B cell (primary cell): Measurements from ENCODE around the gene ARHGAP26. TPM values are rescaled to one million over a fixed set of nuclear protein-coding genes. Genes with fewer than 3 reads are reported as not detected.

ENCODE experiments used
- ATAC-seq: fragments of 200-7000 bp; cut with Tn5 transposase; one replicate; pipeline ENCODE4 v1.10.0; 2021; ENCODE audit warnings: low read depth, mild to moderate bottlenecking, moderate number of reproducible peaks, moderate library complexity
- CTCF ChIA-PET: fragments of 350-600 bp; sonication (Branson Sonifier 250); formaldehyde crosslinking; loops from one replicate; lab custom pipeline; 2021; ENCODE audit warnings: antibody characterized with exemption, inconsistent platforms; lab: Charles Lee
- POLR2A ChIA-PET: fragments of 350-600 bp; sonication (Branson Sonifier 250); formaldehyde crosslinking; loops from one replicate; lab custom pipeline; 2021; ENCODE audit warnings: antibody characterized with exemption; lab: Charles Lee
- DNase-seq: peaks from one replicate; pipeline ENCODE4 v3.0.0; 2013
- H2AFZ ChIP-seq: 2 replicates; pipeline ENCODE4 v1.6.1; 2012; ENCODE audit warnings: mild to moderate bottlenecking, low read depth, low read length; ENCODE audit not compliant: insufficient read depth, poor library complexity, severe bottlenecking
- H3K27ac ChIP-seq, 2 donors: 1 replicate in 1 of 2; 2 replicates in 1 of 2; pipeline ENCODE4 v1.5.1; 2012 to 2013; ENCODE audit warnings: low read length in 2 of 2, mild to moderate bottlenecking in 2 of 2, moderate library complexity in 1 of 2
- H3K27me3 ChIP-seq, 4 experiments: fragments of 200-600 bp in 1 of 4; sonication (generic) in 1 of 4; replicated peaks in 1 of 4; 1 replicate in 2 of 4; 2 replicates in 2 of 4; pipeline versions ENCODE4 v1.6.1 to v1.7.0; 2013 to 2016; ENCODE audit warnings: low read length in 3 of 4, mild to moderate bottlenecking in 2 of 4, mixed read lengths in 1 of 4, moderate library complexity in 1 of 4; ENCODE audit not compliant: insufficient read depth in 4 of 4, control insufficient read depth in 3 of 4; ENCODE audit errors: control extremely low read depth in 1 of 4
- H3K36me3 ChIP-seq, 2 experiments: replicated peaks in 1 of 2; 1 replicate in 1 of 2; 2 replicates in 1 of 2; pipeline versions ENCODE4 v1.6.1 to v1.7.1; 2013; ENCODE audit warnings: low read length in 1 of 2; ENCODE audit not compliant: insufficient read depth in 2 of 2, control insufficient read depth in 1 of 2; ENCODE audit errors: control extremely low read depth in 1 of 2, extremely low read depth in 1 of 2
- H3K4me1 ChIP-seq, 2 donors: fragments of 200-600 bp in 1 of 2; sonication (generic) in 1 of 2; 1 replicate in 1 of 2; 2 replicates in 1 of 2; pipeline versions ENCODE4 v1.5.1 to v1.6.1; 2013 to 2017; ENCODE audit warnings: low read length in 2 of 2; ENCODE audit not compliant: control insufficient read depth in 2 of 2, insufficient read depth in 2 of 2
- H3K4me2 ChIP-seq: replicated peaks from 2 replicates; pipeline ENCODE3; 2012; ENCODE audit warnings: mild to moderate bottlenecking, low read depth, low read length; ENCODE audit not compliant: poor library complexity, severe bottlenecking
- H3K4me3 ChIP-seq, 5 experiments: fragments of 200-600 bp in 1 of 5; sonication (generic) in 1 of 5; 1 replicate in 3 of 5; 2 replicates in 2 of 5; pipeline versions ENCODE4 v1.5.1 to v1.7.0; 2011 to 2016; ENCODE audit warnings: low read length in 4 of 5, mild to moderate bottlenecking in 4 of 5, low read depth in 2 of 5, control low read depth in 1 of 5, moderate library complexity in 1 of 5; ENCODE audit not compliant: insufficient read depth in 1 of 5; ENCODE audit errors: control extremely low read depth in 1 of 5, extremely low read depth in 1 of 5
- H3K79me2 ChIP-seq: fragments of 200-600 bp; sonication (generic); one replicate; pipeline ENCODE4 v1.6.0; 2016; ENCODE audit warnings: low read length; ENCODE audit not compliant: control insufficient read depth, insufficient read depth
- H3K9ac ChIP-seq: fragments of 200-600 bp; sonication (generic); 2 replicates; pipeline ENCODE4 v1.6.1; 2017; ENCODE audit warnings: mild to moderate bottlenecking, low read length, moderate library complexity
- H3K9me3 ChIP-seq, 3 donors: one replicate each; pipeline versions ENCODE4 v1.6.1 to v1.7.1; 2013; ENCODE audit warnings: low read length in 2 of 3; ENCODE audit not compliant: control insufficient read depth in 2 of 3, insufficient read depth in 1 of 3; ENCODE audit errors: control extremely low read depth in 1 of 3
- H4K20me1 ChIP-seq: 2 replicates; pipeline ENCODE4 v1.6.0; 2012; ENCODE audit warnings: mild to moderate bottlenecking, low read length; ENCODE audit not compliant: insufficient read depth, control insufficient read depth, poor library complexity, severe bottlenecking
- H3K27ac Mint-ChIP-seq: one replicate; pipeline ENCODE4 v1.8.0; 2021; ENCODE audit warnings: mixed read lengths
- H3K27me3 Mint-ChIP-seq: one replicate; pipeline ENCODE4 v1.8.0; 2021; ENCODE audit warnings: mixed read lengths
- H3K4me1 Mint-ChIP-seq: one replicate; pipeline ENCODE4 v1.8.0; 2021; ENCODE audit warnings: mixed read lengths
- H3K4me3 Mint-ChIP-seq: one replicate; pipeline ENCODE4 v1.8.0; 2021; ENCODE audit warnings: mixed read lengths
- H3K9me3 Mint-ChIP-seq: one replicate; pipeline ENCODE4 v1.8.0; 2022; ENCODE audit warnings: mixed read lengths; ENCODE audit not compliant: insufficient read depth
- EZH2 ChIP-seq: IDR thresholded peaks from 2 replicates; pipeline ENCODE4 v1.6.1; 2012; ENCODE audit warnings: borderline replicate concordance, low read depth, mild to moderate bottlenecking, moderate library complexity, low read length; ENCODE audit not compliant: insufficient read depth, poor library complexity, severe bottlenecking
- WGBS: methylation state at CpG from one replicate; pipeline ENCODE4 v1.1.5; 2013; ENCODE audit warnings: missing lambda C conversion rate; ENCODE audit not compliant: insufficient coverage; 5-methylcytosine and 5-hydroxymethylcytosine counted together
- intact Hi-C: fragments of 100-400 bp; cut with micrococcal nuclease; formaldehyde crosslinking; loops from one replicate; pipeline ENCODE4 v1.10.0; 2022
- polyA plus RNA-seq: library from polyadenylated mRNA; depleted of rRNA; stranded (reverse); fragments of >200 nt; gene quantifications from 2 replicates; pipeline ENCODE4 v1.2.3, GENCODE V29; 2012
- total RNA-seq, 2 donors: library from RNA; stranded (reverse); fragments of 120-200 nt in 1 of 2; gene quantifications; 1 replicate in 1 of 2; 2 replicates in 1 of 2; pipeline versions ENCODE4 v1.2.3 to v1.2.4, GENCODE V29; 2013 to 2022
- TF ChIP-seq, protein P1 (sequence below): fragments of 200-600 bp; IDR thresholded peaks from one replicate; pipeline ENCODE4 v1.8.0; 2022; ENCODE audit warnings: antibody characterized with exemption, mild to moderate bottlenecking

Gene ARHGAP26
- total and polyA plus RNA-seq, 2 donors (not counting 1 experiment from before 2014, with no cell fraction given) = 1.8 to 22.5 TPM

DNA sequence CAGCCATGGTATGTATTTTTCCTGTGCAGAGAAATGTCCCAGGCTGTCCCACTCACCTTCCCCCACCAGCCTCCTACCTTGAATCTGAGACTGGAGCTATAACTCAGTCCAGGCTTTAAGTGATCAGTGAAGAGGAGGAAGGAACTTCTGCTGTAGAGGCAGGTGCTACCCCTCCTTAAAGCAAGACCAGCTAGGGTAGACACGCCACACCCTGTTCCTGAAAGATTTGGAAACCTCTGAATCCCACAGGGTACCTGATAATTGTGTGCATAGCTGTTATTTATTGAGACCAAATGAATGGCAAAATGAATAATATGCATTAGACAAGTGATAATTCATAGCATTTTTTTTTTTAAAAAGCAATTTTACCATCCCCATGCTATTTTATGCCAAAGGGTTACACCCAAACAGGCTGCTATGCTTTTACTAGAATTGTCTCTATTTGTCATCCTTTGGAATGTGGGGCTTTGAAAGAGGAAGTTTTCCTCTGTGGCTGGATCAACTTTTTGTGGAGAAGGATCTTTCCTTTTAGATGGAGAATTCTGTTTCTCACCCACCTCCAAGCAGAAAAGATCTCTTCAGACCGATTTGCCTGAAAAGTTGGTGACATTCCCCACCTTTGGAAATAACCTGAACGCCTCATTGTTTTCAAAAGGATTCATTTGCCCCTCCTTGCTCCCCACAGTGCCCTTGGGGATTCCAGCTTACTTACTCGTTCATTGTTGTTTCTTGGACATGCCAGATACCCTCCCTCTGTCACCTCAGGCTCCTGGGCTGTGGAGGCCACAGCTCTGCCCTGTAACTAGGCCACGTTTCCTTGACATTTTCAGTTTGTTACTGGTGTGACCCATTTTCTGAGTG lies 384.6 kb downstream of the ARHGAP26 start:
- H3K4me2 ChIP-seq = no peak overlapping the region
- H3K9me3 Mint-ChIP-seq = no peaks in the 10 kb centered on the region
- no peaks in the 10 kb centered on the region for H3K4me1 ChIP-seq
- H3K27ac Mint-ChIP-seq = no peak overlapping the region
- H3K27me3 ChIP-seq = no peaks in the 10 kb centered on the region
- H3K27ac ChIP-seq = no peak overlapping the region
- H4K20me1 ChIP-seq = no peaks in the 10 kb centered on the region
- no peaks in the 10 kb centered on the region for H3K9me3 ChIP-seq
- DNase-seq (no peak), ATAC-seq (no peak)
- TF ChIP-seq EZH2 = no peak
- H2AFZ ChIP-seq = no peak overlapping the region
- no peak overlapping the region for H3K4me3 ChIP-seq
- intact Hi-C loops = no loop called here
- H3K27me3 Mint-ChIP-seq = no peaks in the 10 kb centered on the region
- POLR2A ChIA-PET = no interaction called here
- no peak overlapping the region for H3K4me3 Mint-ChIP-seq
- H3K9ac ChIP-seq = no peak overlapping the region
- no peaks in the 10 kb centered on the region for H3K36me3 ChIP-seq
- WGBS = 89% methylated on average over 3 of the region's 5 CpGs
- H3K4me1 Mint-ChIP-seq = peaks cover 2% of the 10 kb centered on the region
- no peaks in the 10 kb centered on the region for H3K79me2 ChIP-seq
- CTCF ChIA-PET = no interaction called here

DNA sequence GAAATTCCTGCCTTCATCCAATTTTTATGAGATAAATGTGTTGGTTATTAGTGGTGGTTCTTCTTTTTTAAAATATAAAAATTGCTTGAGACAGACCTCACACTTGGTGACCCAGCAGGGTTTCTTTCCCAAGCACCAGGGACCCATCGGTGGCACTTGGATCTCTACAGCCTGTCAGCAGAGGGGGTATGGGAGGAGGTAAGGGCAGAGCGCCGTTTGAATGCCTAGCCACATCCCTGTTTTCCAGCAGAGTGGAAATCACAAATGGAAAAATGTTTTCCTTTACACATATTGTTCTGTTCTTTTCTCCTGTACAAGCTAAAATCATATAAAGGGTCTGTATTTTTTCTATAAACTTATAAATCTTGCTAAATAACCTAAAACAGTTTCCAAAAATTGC lies 385.3 kb downstream of the ARHGAP26 start:
- H3K79me2 ChIP-seq = no peaks in the 10 kb centered on the region
- H3K27me3 ChIP-seq = no peaks in the 10 kb centered on the region
- WGBS = no CpG with 5 or more reads among the region's 3 CpGs
- no peaks in the 10 kb centered on the region for H4K20me1 ChIP-seq
- DNase-seq (no peak), ATAC-seq (no peak)
- H3K4me1 ChIP-seq = no peaks in the 10 kb centered on the region
- H3K4me2 ChIP-seq = no peak overlapping the region
- H3K4me3 ChIP-seq = no peak overlapping the region
- no peak overlapping the region for H3K27ac ChIP-seq
- H2AFZ ChIP-seq = no peak overlapping the region
- ChIA-PET CTCF (interaction anchor here (0.6 kb wide), 1 partner anchor 36 kb away, joined by 3 read pairs; no protein-coding TSS in a partner anchor), POLR2A (no interaction called here)
- H3K36me3 ChIP-seq = no peaks in the 10 kb centered on the region
- Mint-ChIP-seq H3K27ac (no peak overlapping the region), H3K4me3 (no peak overlapping the region), H3K4me1 (peaks cover 2% of the 10 kb centered on the region), H3K9me3 (no peaks in the 10 kb centered on the region), H3K27me3 (no peaks in the 10 kb centered on the region)
- intact Hi-C loops = no loop called here
- no peak for TF ChIP-seq EZH2
- TF ChIP-seq, protein P1, sequence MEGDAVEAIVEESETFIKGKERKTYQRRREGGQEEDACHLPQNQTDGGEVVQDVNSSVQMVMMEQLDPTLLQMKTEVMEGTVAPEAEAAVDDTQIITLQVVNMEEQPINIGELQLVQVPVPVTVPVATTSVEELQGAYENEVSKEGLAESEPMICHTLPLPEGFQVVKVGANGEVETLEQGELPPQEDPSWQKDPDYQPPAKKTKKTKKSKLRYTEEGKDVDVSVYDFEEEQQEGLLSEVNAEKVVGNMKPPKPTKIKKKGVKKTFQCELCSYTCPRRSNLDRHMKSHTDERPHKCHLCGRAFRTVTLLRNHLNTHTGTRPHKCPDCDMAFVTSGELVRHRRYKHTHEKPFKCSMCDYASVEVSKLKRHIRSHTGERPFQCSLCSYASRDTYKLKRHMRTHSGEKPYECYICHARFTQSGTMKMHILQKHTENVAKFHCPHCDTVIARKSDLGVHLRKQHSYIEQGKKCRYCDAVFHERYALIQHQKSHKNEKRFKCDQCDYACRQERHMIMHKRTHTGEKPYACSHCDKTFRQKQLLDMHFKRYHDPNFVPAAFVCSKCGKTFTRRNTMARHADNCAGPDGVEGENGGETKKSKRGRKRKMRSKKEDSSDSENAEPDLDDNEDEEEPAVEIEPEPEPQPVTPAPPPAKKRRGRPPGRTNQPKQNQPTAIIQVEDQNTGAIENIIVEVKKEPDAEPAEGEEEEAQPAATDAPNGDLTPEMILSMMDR = no peak
- H3K9ac ChIP-seq = no peak overlapping the region
- no peaks in the 10 kb centered on the region for H3K9me3 ChIP-seq
